ENCODE measurements around the gene LYPLAL1. TPM values are rescaled to one million over a fixed set of nuclear protein-coding genes. Genes with fewer than 3 reads are reported as not detected.

The LYPLAL1 gene
- total and polyA plus RNA-seq, 2 of the 8 experiments (the other 6 are each of a cell fraction or from before 2014, with no cell fraction given) = 6.3 to 23.8 TPM

GRCh38 chr1:219202567-219202966, 28.9 kb downstream of the LYPLAL1 start (continued):
- no peak for TF ChIP-seq CHD7 (IDR thresholded peaks at IDR 0.05; ENCODE audit: insufficient replicate concordance, low read length)
- TF ChIP-seq RAD21 (IDR thresholded peaks at IDR 0.05 in 1 of 2, conservative IDR thresholded peaks at IDR 0.05 in 1 of 2; ENCODE audit: low read depth in 2 of 2, low read length in 2 of 2) = no peak
- no peak for TF ChIP-seq ATF2 (IDR thresholded peaks at IDR 0.05; ENCODE audit: low read length)
- TF ChIP-seq CBX5 (IDR thresholded peaks at IDR 0.05; ENCODE audit: low read depth, low read length) = no peak
- no peak for TF ChIP-seq BRCA1 (IDR thresholded peaks at IDR 0.05; ENCODE audit: low read depth, low read length)
- no peak for TF ChIP-seq RXRA (IDR thresholded peaks at IDR 0.05; ENCODE audit: insufficient read depth, low read depth, low read length)
- TF ChIP-seq BACH1 (IDR thresholded peaks at IDR 0.05; ENCODE audit: low read length) = no peak
- TF ChIP-seq JUN (IDR thresholded peaks at IDR 0.05; ENCODE audit: low read depth, low read length) = no peak
- TF ChIP-seq PHF8 (conservative IDR thresholded peaks at IDR 0.05; ENCODE audit: low read depth, low read length) = no peak
- TF ChIP-seq NANOG (IDR thresholded peaks at IDR 0.05; ENCODE audit: insufficient read depth, low read depth, low read length, poor library complexity, severe bottlenecking) = no peak

Measured in H1 (cell line).